AG04450 (cell line): ENCODE results near the gene OR5D14. TPM values are rescaled to one million over a fixed set of nuclear protein-coding genes. Genes with fewer than 3 reads are reported as not detected.

ENCODE experiments used
- CTCF ChIA-PET: fragments of 300-600, 350-600 bp; formaldehyde crosslinking; extraction: SDS; loops from one replicate; lab custom pipeline; 2022; ENCODE audit warnings: antibody characterized with exemption, inconsistent platforms; lab: Charles Lee
- POLR2A ChIA-PET: fragments of 350-600 bp; formaldehyde crosslinking; extraction: SDS; loops from one replicate; lab custom pipeline; 2021; ENCODE audit warnings: antibody characterized with exemption, inconsistent platforms; lab: Yijun Ruan, JAX
- DNase-seq: peaks from one replicate; pipeline ENCODE4 v3.0.0-alpha.2; 2011; ENCODE audit warnings: low read depth, low spot score
- H3K27ac ChIP-seq: one replicate; pipeline ENCODE4 v1.5.1; 2012; ENCODE audit warnings: low read depth, low read length, control low read depth
- H3K27me3 ChIP-seq: one replicate; pipeline ENCODE4 v1.6.0; 2012; ENCODE audit warnings: low read length; ENCODE audit not compliant: control insufficient read depth, insufficient read depth
- H3K4me3 ChIP-seq: 2 replicates; pipeline ENCODE4 v1.5.1; 2011; ENCODE audit warnings: mild to moderate bottlenecking, low read depth, low read length, control low read depth
- H3K9me3 ChIP-seq: 2 replicates; pipeline ENCODE4 v1.5.1; 2012; ENCODE audit warnings: low read length; ENCODE audit not compliant: control insufficient read depth, insufficient read depth
- polyA minus RNA-seq: library from RNA; depleted of rRNA, polyadenylated mRNA; stranded (reverse); fragments of >200 nt; gene quantifications from 2 replicates; pipeline ENCODE4 v1.2.3, GENCODE V29; 2011; rRNA and poly(A)+ RNA removed
- polyA plus RNA-seq: library from polyadenylated mRNA; depleted of rRNA; stranded (reverse); fragments of >200 nt; gene quantifications from 2 replicates; pipeline ENCODE4 v1.2.3, GENCODE V29; 2011; rRNA removed
- TF ChIP-seq, protein P1 (sequence below): IDR thresholded peaks from 2 replicates; pipeline ENCODE4 v1.5.1; 2011; ENCODE audit warnings: low read depth, low read length, control low read depth, inconsistent platforms

The OR5D14 gene
- polyA plus RNA-seq, result not detected in 2 replicates
- not detected in 2 replicates for polyA minus RNA-seq

DNA sequence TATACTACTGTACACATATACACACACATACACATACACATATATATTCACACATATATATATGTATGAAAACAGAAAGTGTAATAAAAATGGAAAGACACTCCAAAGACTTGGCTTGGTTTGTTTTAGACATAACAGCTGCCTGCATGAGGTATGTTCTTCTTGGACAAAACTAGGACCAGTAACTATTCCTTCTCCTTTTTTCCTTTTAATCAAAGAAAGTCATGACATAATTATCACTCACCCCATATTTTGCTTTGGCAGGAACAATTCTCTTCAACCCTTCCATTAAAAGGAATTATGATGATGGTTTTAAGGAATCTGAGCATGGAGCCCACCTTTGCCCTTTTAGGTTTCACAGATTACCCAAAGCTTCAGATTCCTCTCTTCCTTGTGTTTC lies at the start of gene OR5D14:
TSS of gene OR5D14 (plus strand) at position 301 of the 400 bp plus-strand sequence. CDS start at position 301, 0 bp downstream.
- ChIA-PET POLR2A (no interaction called here), CTCF (no interaction called here)
- TF ChIP-seq, protein P1, sequence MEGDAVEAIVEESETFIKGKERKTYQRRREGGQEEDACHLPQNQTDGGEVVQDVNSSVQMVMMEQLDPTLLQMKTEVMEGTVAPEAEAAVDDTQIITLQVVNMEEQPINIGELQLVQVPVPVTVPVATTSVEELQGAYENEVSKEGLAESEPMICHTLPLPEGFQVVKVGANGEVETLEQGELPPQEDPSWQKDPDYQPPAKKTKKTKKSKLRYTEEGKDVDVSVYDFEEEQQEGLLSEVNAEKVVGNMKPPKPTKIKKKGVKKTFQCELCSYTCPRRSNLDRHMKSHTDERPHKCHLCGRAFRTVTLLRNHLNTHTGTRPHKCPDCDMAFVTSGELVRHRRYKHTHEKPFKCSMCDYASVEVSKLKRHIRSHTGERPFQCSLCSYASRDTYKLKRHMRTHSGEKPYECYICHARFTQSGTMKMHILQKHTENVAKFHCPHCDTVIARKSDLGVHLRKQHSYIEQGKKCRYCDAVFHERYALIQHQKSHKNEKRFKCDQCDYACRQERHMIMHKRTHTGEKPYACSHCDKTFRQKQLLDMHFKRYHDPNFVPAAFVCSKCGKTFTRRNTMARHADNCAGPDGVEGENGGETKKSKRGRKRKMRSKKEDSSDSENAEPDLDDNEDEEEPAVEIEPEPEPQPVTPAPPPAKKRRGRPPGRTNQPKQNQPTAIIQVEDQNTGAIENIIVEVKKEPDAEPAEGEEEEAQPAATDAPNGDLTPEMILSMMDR, result no peak
- no peak for DNase-seq
- no peak within 1 kb of the TSS for H3K27ac ChIP-seq
- H3K4me3 ChIP-seq, result no peak within 1 kb of the TSS
- no peaks in the 10 kb centered on the region for H3K27me3 ChIP-seq
- peaks cover 6% of the 10 kb centered on the region; the same call in 1 of the 2 replicates for H3K9me3 ChIP-seq

DNA sequence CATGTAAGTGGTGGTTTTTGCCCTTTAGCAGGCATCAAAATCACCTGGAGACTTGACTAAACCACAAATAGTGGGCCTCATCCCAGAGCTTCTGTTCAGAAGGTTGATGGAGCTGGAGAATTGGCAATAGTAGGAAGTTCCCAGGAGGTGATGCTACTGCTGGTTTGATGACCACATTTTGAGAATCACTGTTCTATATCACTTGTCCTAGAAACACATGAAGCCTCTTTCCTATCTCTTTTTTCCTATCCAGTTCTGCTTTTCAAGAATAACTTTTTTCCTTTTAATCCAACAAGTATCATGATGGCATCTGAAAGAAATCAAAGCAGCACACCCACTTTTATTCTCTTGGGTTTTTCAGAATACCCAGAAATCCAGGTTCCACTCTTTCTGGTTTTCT lies 22.2 kb upstream of the OR5D14 start, which contains the start of gene OR5D13:
TSS of gene OR5D13 (plus strand) at position 301 of the 400 bp plus-strand sequence. CDS start at position 301, 0 bp downstream.
- H3K27ac ChIP-seq, result no peak within 1 kb of the TSS
- H3K4me3 ChIP-seq, result no peak within 1 kb of the TSS
- no peaks in the 10 kb centered on the region for H3K27me3 ChIP-seq
- DNase-seq, result no peak
- ChIA-PET CTCF (interaction anchor here (0.5 kb wide), 1 partner anchor 100 kb away, joined by 6 read pairs; no protein-coding TSS in a partner anchor), POLR2A (no interaction called here)
- TF ChIP-seq, protein P1, result no peak
- H3K9me3 ChIP-seq, result peaks cover 6% of the 10 kb centered on the region

DNA sequence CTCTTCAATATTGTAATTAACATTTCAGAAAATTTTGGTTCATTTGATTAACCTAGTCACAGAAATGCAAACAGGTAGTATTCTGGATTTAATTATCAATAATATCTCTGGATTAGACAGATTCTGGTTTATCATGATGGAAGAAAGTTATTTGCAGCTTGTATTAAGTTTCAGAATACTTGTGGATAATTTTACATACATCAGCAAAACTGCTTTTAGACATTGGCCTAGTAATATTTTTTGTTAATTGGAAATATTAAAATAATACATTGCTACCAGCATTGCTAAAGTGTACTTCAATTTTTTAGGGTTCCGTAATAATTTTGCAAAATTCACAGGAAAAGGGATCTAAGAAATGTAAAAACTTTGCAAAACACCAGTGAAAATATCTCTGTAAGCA lies 3.8 kb upstream of the OR5D14 start:
- H3K4me3 ChIP-seq, result no peak overlapping the region
- ChIA-PET POLR2A (no interaction called here), CTCF (no interaction called here)
- no peak for DNase-seq
- no peak overlapping the region for H3K27ac ChIP-seq
- no peaks in the 10 kb centered on the region for H3K27me3 ChIP-seq
- TF ChIP-seq, protein P1, result no peak
- peaks cover 6% of the 10 kb centered on the region; the same call in 1 of the 2 replicates for H3K9me3 ChIP-seq

DNA sequence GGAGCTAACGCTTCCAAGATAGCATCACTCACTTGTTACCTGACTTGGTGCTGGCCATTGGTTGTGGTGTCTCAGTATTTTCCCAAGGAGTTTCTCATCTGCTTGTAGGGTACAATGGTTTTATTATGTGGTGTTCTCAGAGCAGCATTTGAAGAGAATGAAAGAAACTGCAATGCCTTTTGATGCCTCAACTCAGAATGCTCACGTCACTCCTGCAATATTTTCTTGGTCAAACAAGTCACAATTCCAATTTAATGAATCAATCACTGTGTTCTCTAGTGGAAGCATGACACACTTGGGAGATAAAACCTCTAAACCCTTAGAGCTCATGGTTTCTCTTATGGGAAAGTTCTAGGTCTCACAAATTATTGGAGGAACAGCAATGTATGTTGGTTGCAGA lies 2.0 kb upstream of the OR5D14 start:
- Histone ChIP-seq H3K27ac (no peak overlapping the region), H3K9me3 (peaks cover 6% of the 10 kb centered on the region; the same call in 1 of the 2 replicates), H3K4me3 (no peak overlapping the region), H3K27me3 (no peaks in the 10 kb centered on the region)
- TF ChIP-seq, protein P1, result no peak
- CTCF ChIA-PET, result no interaction called here
- POLR2A ChIA-PET, result no interaction called here
- no peak for DNase-seq

DNA sequence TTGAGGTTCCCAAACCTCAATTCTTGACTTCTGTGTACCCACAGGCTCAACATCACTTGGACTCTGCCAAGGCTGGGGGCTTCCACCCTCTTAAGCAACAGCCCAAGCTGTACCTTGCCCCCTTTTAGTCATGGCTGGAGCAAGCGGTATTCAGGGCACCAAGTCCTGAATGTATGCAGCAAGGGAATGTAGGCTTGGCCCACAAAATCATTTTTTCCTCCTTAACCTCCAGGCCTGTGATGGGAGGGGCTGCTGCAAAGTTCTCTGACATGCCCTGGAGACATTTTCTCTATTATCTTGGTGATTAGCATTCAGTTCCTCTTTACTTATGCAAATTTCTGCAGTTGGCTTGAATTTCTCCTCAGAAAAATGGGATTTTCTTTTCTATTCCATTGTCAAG lies 10.9 kb downstream of the OR5D14 start:
- no peak for DNase-seq
- Histone ChIP-seq H3K27ac (no peak overlapping the region), H3K9me3 (peaks cover 3% of the 10 kb centered on the region; the same call in 1 of the 2 replicates), H3K4me3 (no peak overlapping the region), H3K27me3 (no peaks in the 10 kb centered on the region)
- TF ChIP-seq, protein P1, result no peak
- ChIA-PET POLR2A (no interaction called here), CTCF (no interaction called here)
